HEK293T (cell line): Measurements from ENCODE around the gene GALNT11.

Source experiments
- BHLHE40 ChIP-seq: fragments of 450-650 bp; IDR thresholded peaks from 2 replicates; pipeline ENCODE4 v1.6.1; 2016; ENCODE audit warnings: mild to moderate bottlenecking, moderate library complexity, borderline replicate concordance
- CTBP1 ChIP-seq: fragments of 450-650 bp; IDR thresholded peaks from 2 replicates; pipeline ENCODE4 v1.6.1; 2016; ENCODE audit warnings: borderline replicate concordance
- ELF4 ChIP-seq: fragments of 450-650 bp; IDR thresholded peaks from 2 replicates; pipeline ENCODE4 v1.6.1; 2017; ENCODE audit warnings: antibody characterized with exemption
- FOXA1 ChIP-seq: fragments of 450-650 bp; IDR thresholded peaks from 2 replicates; pipeline ENCODE4 v1.6.1; 2016; ENCODE audit warnings: mild to moderate bottlenecking
- FOXK2 ChIP-seq: fragments of 450-650 bp; IDR thresholded peaks from 2 replicates; pipeline ENCODE4 v1.6.1; 2016; ENCODE audit warnings: mild to moderate bottlenecking
- FOXM1 ChIP-seq: fragments of 450-650 bp; IDR thresholded peaks from 2 replicates; pipeline ENCODE4 v1.6.1; 2017; ENCODE audit warnings: mild to moderate bottlenecking, borderline replicate concordance
- PKNOX1 ChIP-seq: fragments of 450-650 bp; IDR thresholded peaks from 2 replicates; pipeline ENCODE4 v1.6.1; 2016
- SP1 ChIP-seq: fragments of 450-650 bp; IDR thresholded peaks from 2 replicates; pipeline ENCODE4 v1.6.1; 2017
- TARDBP ChIP-seq: fragments of 450-650 bp; IDR thresholded peaks from 2 replicates; pipeline ENCODE4 v1.6.1; 2016

GRCh38 chr7:152054367-152055230, 29.1 kb downstream of the GALNT11 start:
- TF ChIP-seq CTBP1 = no peak
- no peak for TF ChIP-seq FOXA1
- no peak for TF ChIP-seq PKNOX1
- TF ChIP-seq FOXM1 = no peak
- TF ChIP-seq FOXK2 = no peak
- TF ChIP-seq ELF4 = no peak
- no peak for TF ChIP-seq SP1
- TF ChIP-seq BHLHE40 = no peak
- no peak for TF ChIP-seq TARDBP
